Measurements from ENCODE around the gene TREX2.

GRCh38 chrX:153474266-153474665 lies 28.4 kb upstream of the TREX2 start:
- no peak for TF ChIP-seq CTCF (IDR thresholded peaks at IDR 0.05)
- TF ChIP-seq ZFX (IDR thresholded peaks at IDR 0.05; ENCODE audit: borderline replicate concordance) = no peak
